ENCODE data around the gene POLR1B. TPM values are rescaled to one million over a fixed set of nuclear protein-coding genes. Genes with fewer than 3 reads are reported as not detected.

POLR1B gene
- total and polyA plus RNA-seq, 10 of the 15 experiments (the other 5 are each of a cell fraction or from before 2014, with no cell fraction given): 13.4 to 55.8 (median 35.9) TPM

DNA sequence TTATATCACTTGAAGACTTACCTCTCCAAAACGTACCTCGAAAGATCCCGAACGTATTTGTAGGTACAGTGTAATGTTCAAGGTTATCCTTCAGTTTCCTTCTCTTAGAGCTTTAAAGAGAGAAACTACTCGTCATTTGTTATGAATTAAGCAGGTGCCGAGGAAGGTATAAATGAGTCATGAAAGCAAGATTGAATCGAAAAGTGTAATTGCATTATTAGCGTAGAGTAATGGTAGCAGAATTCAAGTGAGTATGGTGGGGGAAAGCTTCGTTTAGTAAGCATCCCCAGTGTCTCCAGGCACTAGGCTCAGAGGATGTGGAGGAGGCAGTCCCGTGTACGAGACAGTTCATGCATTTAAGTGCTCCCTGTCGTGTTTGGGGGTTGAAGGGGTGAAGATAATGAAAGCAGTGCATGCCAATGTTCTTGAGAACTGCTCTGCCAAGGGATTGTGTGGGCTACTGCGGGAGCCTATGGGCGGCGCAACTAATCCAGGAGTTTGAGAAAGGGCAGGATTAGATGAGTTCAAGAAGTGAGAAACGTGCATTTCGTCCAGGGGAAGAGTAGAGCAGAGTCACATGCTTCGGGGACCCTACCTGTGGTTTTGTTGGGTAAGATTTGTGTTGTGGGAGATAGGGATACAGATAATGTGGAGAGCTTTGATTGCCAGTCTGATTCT is 858 bp downstream of the POLR1B start:
- Histone ChIP-seq H3K4me2 (ENCODE audit: control insufficient read depth, insufficient read depth) (peak overlapping the region; percentile 67), H3K4me1 (ENCODE audit: control insufficient read depth, insufficient read depth, low read length) (no peaks in the 10 kb centered on the region), H3K9me3 (replicated peaks; ENCODE audit: control insufficient read depth, insufficient read depth, low read length) (no peaks in the 10 kb centered on the region), H3K4me3 (peak overlapping the region; percentile 85), H3K27me3 (replicated peaks in 1 of 2; ENCODE audit: control insufficient read depth in 2 of 2, insufficient read depth in 2 of 2, low read length in 1 of 2) (no peaks in the 10 kb centered on the region), H3K27ac (ENCODE audit: control insufficient read depth, insufficient read depth) (peak overlapping the region; percentile 81), H3K79me2 (ENCODE audit: control insufficient read depth, insufficient read depth, low read length) (peaks cover 46% of the 10 kb centered on the region), H3K9ac (ENCODE audit: control insufficient read depth, insufficient read depth, low read length) (peak overlapping the region; percentile 80), H3K36me3 (ENCODE audit: control insufficient read depth in 2 of 2, insufficient read depth in 2 of 2, low read length in 1 of 2) (peaks cover 4 to 8% of the 10 kb centered on the region in 2 experiments; a peak in 3 of 4 replicates), H2AFZ (ENCODE audit: control insufficient read depth, low read depth, low read length) (peak overlapping the region; percentile 98), H4K20me1 (ENCODE audit: control insufficient read depth, insufficient read depth) (no peaks in the 10 kb centered on the region)
- ATAC-seq (peak; percentile 13), FAIRE-seq (no peak), DNase-seq (ENCODE audit: low read depth, low spot score) (no peak)
- in situ Hi-C loops (cut with MboI): no loop called here
- ChIA-PET RAD21 (ENCODE audit: unreplicated experiment) (interaction anchor here (1.0 kb wide), 1 partner anchor 23 kb away, joined by 4 read pairs; no protein-coding TSS in a partner anchor), POLR2A (interaction anchor here (0.6 kb wide), 1 partner anchor 24 kb away, joined by 4 read pairs; no protein-coding TSS in a partner anchor), SMC1A (ENCODE audit: uncharacterized antibody, unreplicated experiment) (interaction anchor here (0.8 to 1.6 kb wide), 4 partner anchors 35 to 86 kb away, joined by 3 to 4 read pairs (median 4); no protein-coding TSS in a partner anchor), CTCF (interaction anchor here (0.8 to 3.1 kb wide), 8 partner anchors 9 to 342 kb away, joined by 3 to 13 read pairs (median 3); partner anchors contain the start of gene CHCHD5)
- 0% methylated on average over 18 of the region's 18 CpGs for WGBS (ENCODE audit: insufficient coverage, insufficient replicate concordance, low lambda C conversion rate, missing lambda C conversion rate)
- BruUV-seq (replicated peaks): TSS peak; percentile 66
- intact Hi-C loops (cut with micrococcal nuclease; ENCODE audit: unreplicated experiment): loop anchor here (1.0 kb wide), 1 partner anchor 11 kb away; no protein-coding TSS in a partner anchor
- TF ChIP-seq RAD51 (IDR thresholded peaks at IDR 0.05) (peak; percentile 14; the same call in 1 of the 2 replicates), ZNF207 (IDR thresholded peaks at IDR 0.05; ENCODE audit: borderline replicate concordance) (no peak), BHLHE40 (IDR thresholded peaks at IDR 0.05; ENCODE audit: borderline replicate concordance in 1 of 2, low read depth in 2 of 2, low read length in 1 of 2) (peak in 1 of 2 experiments; percentile 24; a peak in 1 of 4 replicates)
- TF ChIP-seq, protein P1, sequence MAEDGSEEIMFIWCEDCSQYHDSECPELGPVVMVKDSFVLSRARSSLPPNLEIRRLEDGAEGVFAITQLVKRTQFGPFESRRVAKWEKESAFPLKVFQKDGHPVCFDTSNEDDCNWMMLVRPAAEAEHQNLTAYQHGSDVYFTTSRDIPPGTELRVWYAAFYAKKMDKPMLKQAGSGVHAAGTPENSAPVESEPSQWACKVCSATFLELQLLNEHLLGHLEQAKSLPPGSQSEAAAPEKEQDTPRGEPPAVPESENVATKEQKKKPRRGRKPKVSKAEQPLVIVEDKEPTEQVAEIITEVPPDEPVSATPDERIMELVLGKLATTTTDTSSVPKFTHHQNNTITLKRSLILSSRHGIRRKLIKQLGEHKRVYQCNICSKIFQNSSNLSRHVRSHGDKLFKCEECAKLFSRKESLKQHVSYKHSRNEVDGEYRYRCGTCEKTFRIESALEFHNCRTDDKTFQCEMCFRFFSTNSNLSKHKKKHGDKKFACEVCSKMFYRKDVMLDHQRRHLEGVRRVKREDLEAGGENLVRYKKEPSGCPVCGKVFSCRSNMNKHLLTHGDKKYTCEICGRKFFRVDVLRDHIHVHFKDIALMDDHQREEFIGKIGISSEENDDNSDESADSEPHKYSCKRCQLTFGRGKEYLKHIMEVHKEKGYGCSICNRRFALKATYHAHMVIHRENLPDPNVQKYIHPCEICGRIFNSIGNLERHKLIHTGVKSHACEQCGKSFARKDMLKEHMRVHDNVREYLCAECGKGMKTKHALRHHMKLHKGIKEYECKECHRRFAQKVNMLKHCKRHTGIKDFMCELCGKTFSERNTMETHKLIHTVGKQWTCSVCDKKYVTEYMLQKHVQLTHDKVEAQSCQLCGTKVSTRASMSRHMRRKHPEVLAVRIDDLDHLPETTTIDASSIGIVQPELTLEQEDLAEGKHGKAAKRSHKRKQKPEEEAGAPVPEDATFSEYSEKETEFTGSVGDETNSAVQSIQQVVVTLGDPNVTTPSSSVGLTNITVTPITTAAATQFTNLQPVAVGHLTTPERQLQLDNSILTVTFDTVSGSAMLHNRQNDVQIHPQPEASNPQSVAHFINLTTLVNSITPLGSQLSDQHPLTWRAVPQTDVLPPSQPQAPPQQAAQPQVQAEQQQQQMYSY (CRISPR knock-in tag; IDR thresholded peaks at IDR 0.05): 0 out of 2 replicates have a peak, but pooled peaks have one; percentile 28
- TF ChIP-seq, protein P2, sequence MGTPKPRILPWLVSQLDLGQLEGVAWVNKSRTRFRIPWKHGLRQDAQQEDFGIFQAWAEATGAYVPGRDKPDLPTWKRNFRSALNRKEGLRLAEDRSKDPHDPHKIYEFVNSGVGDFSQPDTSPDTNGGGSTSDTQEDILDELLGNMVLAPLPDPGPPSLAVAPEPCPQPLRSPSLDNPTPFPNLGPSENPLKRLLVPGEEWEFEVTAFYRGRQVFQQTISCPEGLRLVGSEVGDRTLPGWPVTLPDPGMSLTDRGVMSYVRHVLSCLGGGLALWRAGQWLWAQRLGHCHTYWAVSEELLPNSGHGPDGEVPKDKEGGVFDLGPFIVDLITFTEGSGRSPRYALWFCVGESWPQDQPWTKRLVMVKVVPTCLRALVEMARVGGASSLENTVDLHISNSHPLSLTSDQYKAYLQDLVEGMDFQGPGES (IDR thresholded peaks at IDR 0.05): no peak

Measured in GM12878 (cell line).